Head of caudate nucleus (tissue), 42 donors: Measurements from ENCODE around the gene OTUB2.

Source experiments
- DNase-seq, 42 donors: peaks; one replicate each; pipeline versions ENCODE4 v3.0.0 to v3.0.0-alpha.2; 2020 to 2021; ENCODE audit warnings: mixed read lengths in 7 of 42
- intact Hi-C: fragments of 100-400 bp; cut with DNase I; formaldehyde crosslinking; loops from one replicate; pipeline ENCODE4 v1.15.0; 2022

Gene OTUB2

GRCh38 chr14:94026173-94026888 lies at the start of gene OTUB2:
TSS of gene OTUB2 (plus strand) at chr14:94026340. CDS start at chr14:94026538, 198 bp downstream.
- peak; percentile 95 to 99 (median 98) for DNase-seq
- intact Hi-C loops: no loop called here

- DNase-seq: peak in 2 of 42 donors; percentile 3 to 49
- intact Hi-C loops: no loop called here
Measured at GRCh38 chr14:93976477-93977057, 49.6 kb upstream of the OTUB2 start, which contains the start of gene ASB2. TSS of gene ASB2 (minus strand) at chr14:93976570. CDS start at chr14:93964539, 12,031 bp downstream.

- DNase-seq: no peak
- intact Hi-C loops: no loop called here
Measured at GRCh38 chr14:93977171-93977570, 49.0 kb upstream of the OTUB2 start.

DNA sequence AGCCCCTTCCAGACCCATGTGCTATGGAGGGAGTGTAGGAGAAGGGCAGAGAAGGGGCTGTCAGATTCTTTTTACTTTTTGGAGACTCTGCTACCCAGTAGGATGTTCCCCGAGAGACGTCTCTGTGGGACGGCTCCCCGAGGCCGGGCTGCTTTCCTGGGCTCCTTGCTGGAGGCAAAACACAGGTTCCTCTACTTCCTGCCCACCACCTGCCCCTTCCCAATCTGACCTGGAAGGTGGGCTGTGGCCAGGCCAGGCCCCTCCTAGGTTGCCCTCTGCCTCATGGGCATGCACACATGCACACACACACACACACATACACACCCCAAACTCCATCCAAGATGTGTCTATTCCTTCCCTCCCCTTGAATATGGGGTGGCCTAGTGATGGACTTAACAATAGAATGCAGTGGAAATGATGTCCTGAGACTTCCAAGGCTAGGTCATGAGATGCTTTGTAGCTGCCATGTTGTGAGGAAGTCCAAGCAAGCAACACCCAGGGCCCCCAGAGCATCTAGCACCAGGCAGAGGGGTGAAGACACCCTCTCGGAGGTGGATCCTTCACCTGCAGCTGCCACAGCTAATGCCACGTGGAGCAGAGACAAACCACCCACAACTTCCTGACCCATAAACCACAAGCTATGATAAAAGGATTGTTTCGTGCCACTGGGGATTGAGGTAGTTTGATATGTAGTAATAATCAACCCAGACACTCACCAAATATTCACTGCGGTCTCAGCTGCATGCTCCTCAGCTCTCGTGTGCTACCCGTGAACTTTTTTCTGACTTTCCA lies 48.2 kb upstream of the OTUB2 start:
- DNase-seq: no peak
- intact Hi-C loops: no loop called here

DNA sequence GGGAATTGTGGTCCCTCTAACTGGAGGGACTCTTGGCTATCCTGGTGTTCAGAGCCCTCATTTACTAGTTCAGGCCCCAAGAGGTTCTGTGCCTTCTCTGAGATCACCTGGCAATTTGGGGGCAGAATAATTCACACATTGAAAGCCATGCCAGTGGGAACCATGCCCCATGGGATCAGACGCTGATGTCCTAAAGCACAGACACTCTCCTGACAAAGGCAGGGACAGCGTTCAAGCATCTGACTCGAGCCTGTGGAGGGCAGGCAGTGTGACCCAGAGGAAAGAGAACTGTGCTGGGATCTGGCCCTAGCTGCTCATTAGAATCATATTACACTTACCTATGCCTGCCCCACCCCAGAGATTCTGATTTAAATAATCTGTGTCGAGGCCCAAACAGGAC lies 47.4 kb upstream of the OTUB2 start:
- no peak for DNase-seq
- intact Hi-C loops: no loop called here

DNA sequence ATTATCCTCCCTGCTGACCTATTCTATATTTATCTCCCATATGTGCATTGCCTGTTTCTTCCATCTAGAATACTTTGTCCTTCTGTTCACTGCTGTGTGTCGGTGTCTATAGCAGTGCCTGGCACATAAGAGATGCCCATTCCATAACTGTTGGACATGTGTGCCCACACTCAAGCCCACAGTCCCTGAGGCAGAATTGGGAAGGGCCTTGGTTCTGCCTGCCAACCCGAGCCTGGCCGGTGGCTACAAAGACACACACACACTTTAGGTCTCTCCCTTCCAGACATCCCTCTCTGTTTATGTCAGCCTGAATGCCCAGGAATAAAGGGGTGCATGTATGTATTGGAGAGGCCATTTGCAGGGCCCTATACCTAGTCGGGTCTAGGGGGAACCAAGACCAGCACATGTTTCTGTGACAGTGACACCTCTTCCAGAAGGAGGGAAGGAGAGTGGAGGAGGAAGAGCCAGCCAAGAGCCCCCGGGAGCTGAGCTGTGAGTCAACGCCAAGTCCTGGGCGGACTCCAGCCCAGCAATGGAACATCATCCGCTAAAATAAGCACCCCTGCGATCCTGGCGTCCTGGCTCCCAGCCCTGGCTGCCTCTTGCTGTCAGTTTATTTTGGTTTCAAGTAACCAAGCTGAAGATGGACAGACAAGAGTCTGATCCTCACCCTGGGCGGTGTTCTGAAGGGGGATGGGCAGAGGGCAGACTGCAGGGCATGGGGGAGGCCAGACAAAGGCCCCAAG lies 45.5 kb upstream of the OTUB2 start:
- peak in 2 of 42 donors; percentile 20 to 61 for DNase-seq
- intact Hi-C loops: no loop called here

- intact Hi-C loops: no loop called here
- DNase-seq: no peak
Measured at GRCh38 chr14:93981316-93982229, 44.6 kb upstream of the OTUB2 start.

- no peak for DNase-seq
- intact Hi-C loops: no loop called here
Measured at GRCh38 chr14:93982230-93983007, 43.7 kb upstream of the OTUB2 start.

DNA sequence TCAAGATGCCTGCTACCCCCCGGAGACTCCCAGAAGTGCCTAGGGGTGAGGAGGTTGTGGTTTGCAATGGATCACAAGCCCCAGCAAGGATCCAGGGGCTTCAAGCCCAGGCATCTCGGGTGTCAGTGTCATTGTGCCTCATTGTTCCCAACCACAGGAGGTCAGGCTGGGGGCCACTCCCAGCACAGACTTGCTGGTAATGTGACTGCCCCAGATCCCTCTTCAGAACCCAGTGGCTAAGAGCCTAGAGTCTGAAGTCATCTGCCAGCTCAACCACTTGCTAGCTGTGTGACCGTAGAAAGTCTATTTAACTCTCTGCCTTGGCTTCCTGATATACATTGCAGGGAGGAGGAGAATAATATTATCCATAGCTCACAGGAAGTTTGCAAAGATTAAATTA lies 42.1 kb upstream of the OTUB2 start:
- intact Hi-C loops: no loop called here
- no peak for DNase-seq

DNA sequence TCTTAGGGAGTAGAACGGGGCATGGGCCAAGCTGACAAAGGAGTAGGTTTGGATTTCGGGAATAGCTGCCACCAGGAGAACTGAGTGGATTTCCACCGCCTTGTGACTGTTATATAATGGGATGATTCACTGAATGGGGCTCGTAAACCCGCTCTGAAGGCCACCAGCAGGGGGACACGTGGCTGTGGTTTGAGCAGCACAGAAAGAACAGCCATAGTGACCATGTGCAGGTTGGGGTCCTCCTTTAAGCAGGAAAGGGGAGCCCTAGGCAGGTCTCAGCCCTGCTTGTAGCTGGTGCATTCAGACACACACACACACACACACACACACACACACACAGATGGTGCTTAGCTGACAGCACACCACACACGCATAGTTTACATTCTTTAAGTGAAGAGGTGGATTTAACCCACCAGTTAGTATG lies 41.1 kb upstream of the OTUB2 start:
- DNase-seq: peak; percentile 24 to 89 (median 62)
- intact Hi-C loops: no loop called here

- intact Hi-C loops: no loop called here
- DNase-seq: no peak
Measured at GRCh38 chr14:93986955-93987354, 39.2 kb upstream of the OTUB2 start.

DNA sequence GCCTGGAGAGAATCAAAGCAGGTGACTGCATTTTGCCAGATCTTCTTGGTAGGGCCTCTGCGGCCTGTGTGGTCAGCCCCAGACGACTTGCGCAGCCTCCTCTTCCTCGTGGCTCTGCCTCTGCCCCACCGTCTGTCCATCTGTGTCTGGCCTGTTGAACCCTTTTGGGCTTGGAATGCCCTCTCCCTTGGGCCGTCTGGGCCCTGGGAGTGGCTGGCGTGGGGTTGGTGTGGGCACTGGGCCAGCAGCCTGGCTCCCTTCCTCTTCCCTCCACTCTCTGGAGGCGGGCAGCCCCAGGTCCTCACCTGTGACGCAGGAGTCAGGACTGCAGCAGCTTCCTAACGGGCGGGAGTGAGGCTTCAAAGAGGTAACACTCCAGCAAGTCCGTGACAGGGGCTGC lies 38.8 kb upstream of the OTUB2 start:
- intact Hi-C loops: no loop called here
- DNase-seq: no peak

- DNase-seq: no peak
- intact Hi-C loops: no loop called here
Measured at GRCh38 chr14:93987815-93988476, 38.2 kb upstream of the OTUB2 start.

DNA sequence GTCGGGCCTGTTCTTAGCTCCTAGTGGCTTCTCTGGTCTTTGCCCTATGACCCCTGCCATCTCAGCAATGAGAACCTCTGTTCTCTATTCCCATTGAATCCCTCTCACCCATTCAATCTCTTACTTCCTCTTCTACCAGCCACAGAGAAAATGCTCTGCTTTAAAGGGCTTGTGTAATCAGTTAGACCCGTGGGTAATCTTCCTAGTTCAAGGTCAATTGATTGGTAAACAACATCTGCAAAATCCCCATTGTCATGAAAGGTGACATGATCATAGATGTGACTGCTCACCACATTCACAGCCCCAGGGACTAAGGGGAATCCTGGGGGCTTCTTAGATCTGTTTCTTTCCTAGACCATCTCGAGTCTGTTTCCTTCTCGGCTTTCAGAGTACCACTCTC lies 36.2 kb upstream of the OTUB2 start:
- intact Hi-C loops: no loop called here
- no peak for DNase-seq

DNA sequence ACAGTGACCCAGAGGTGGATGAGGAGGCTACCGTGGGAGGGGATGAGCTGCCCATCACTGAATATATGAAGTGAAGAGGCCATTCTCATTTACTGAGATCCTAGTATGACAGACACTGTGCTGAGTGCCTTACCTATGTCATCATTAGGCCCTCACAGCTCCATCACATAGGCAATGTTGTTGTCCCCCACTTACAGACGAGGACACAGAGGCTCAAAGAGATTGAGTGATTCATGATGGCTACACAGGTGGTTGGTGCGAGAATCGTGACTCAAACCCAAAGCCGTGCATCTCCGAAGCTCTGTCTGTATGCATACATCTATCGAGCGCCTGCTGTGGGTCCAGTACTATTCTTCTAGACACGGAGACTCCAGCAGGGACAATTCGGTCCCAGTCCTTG lies 34.9 kb upstream of the OTUB2 start:
- intact Hi-C loops: no loop called here
- no peak for DNase-seq

DNA sequence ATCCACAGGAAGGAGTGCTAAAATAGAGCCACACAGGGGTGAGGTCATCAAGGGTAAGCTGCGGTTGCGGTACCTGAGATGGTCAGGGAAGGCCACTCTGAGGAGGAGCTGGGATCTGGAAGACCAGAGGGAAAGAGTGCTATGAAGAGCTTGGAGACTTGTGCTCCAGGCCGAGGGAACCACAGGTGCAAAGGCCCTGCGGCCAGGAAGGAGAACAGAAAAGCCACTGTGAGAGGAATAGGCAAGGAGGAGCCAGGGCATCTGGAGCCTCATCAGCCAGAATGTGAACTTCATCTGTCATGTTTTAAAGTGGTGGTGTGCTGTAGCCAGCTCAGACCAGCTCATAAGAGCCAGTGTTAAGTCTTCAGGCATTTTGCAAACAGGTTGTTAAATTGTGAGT lies 34.5 kb upstream of the OTUB2 start:
- intact Hi-C loops: no loop called here
- DNase-seq: no peak

GRCh38 chr14:93993382-93993781 lies 32.8 kb upstream of the OTUB2 start:
- intact Hi-C loops: no loop called here
- DNase-seq: no peak
